NCI-H2196 (cell line): ENCODE measurements around the gene IGDCC3.
A peak's percentile ranks its signal among the peaks of the same experiment; 100 is the strongest.

Experiments
- DNase-seq: peaks from one replicate; lab custom pipeline; 2025; ENCODE audit not compliant: unreplicated experiment; lab: John Stamatoyannopoulos, UW

The IGDCC3 gene

GRCh38 chr15:65377976-65378366 is at the start of gene IGDCC3:
TSS of gene IGDCC3 (minus strand) at chr15:65378002. CDS start at chr15:65377788, 214 bp downstream.
- no peak for DNase-seq

GRCh38 chr15:65426216-65426853 is 48.5 kb upstream of the IGDCC3 start:
- no peak for DNase-seq

DNA sequence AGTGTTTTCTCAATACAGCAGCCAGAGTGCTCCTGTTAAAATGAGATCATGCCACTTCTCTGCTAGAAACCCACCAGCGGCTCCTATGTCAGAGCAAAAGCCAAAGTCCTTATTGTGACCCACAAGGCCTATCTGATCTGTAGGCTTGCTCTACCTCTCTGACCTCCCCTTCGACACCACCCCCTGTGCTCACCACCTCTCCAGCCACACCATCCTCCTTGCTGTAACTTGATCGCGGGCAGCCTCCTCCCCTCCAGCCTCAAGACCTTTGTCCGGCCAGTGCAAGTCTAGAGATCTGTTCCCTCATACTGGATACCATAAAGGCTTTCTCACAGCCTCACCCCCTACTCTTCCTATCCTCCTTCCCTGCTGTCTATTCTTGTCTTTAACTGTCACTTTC is 46.9 kb upstream of the IGDCC3 start:
- no peak for DNase-seq

DNA sequence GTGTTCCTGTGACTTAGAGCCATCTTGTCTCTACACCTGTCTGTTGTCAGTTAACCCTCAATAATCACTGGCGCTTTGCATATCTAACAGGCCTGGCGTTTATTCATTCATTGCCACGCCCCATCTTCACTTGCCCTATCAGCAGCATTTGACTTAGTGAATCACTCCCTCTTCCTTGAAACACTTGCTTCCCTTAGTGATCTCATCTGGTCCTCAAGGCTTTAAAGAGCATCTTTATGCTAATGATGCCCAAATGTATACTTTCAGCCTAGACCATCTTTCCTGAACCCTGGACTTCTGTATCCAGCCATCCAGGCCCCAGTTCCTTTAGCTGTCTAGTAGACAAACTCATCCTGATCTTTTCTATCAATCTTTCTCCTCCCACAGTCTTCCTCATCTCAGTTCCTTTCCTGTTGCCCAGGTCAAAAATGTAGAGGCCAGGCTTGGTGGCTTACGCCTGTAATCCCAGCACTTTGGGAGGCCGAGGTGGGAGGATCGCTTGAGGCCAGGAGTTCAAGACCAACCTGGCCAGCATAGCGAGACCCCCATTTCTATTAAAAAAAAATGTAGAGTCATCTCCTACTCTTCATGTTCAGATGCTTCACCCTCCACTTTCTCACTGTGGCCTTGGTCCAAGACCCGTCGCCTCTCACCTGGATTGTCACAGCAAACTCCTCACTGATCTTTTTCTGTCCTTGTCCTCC is 46.3 kb upstream of the IGDCC3 start:
- DNase-seq: no peak

DNA sequence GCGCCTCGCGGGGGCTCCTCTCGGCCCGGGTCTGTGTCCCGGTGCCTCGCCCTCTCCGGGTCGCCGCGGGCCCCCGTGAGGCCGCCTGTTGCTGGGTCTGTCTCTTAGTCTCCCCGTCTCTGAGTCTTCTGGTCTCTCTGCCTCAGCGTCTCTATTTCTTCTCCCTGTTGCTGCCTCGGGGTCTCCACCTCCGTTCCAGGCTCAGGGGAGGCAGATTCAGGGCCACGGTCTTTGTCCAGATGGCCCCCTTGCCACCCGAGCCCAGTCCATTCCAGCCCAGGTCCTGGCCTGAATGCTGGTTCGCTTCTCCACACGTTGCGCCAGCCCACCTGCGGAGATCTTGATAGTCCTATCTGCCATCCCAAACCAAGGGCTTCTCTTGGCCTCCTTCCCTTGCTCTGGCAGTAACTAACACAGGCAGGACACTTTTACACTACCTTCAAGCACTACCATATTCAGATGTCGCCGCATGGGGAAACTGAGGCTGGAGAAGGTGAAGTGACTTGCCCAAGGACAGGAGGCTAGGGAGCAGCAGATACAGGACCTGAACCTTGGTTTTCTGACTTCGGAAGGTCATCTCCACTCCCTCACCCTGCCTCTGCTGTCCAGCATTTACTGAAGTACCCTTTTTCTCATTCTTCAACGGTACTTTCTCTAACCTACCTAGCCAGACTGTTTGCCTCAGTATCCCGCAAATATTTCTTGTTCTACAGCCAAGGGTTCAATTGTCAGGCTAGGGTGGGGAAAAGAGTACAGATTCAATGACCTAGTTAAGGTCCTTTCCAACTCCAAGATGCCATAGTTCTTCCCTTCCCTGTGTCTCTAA is 45.6 kb upstream of the IGDCC3 start:
- DNase-seq: no peak

GRCh38 chr15:65421360-65422215 is 43.8 kb upstream of the IGDCC3 start:
- DNase-seq: no peak

- DNase-seq: no peak
These were observed 43.2 kb upstream of the IGDCC3 start for GRCh38 chr15:65420975-65421359.

- DNase-seq: no peak
These were observed 40.8 kb upstream of the IGDCC3 start for GRCh38 chr15:65418596-65418995.

DNA sequence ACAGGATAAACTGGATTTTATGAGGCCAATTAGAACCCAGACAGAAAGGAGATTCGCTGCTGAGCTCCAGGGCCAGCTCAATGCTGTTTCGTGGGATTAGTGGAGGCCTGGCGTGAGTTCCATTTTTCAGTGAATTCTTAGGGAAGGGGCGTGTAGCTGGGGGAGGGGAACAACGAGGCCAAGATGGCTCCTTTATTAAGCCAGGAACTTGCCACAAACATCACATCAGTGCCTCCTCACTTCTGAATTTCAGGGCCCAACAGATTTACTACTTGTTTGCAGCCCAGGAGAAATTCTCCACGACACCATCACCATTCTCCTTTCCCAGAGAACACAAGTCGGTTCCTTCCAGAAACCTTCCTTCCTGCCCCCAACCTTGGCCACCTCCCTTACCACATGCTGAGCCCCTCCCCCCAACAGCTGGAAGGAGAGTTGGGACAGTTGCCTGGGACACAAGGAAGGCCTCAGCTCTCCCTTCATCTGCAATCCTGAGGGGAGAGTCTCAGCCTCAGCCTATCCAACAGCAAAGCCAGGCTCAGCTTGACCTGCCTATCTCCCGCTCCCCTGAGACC is 39.1 kb upstream of the IGDCC3 start:
- no peak for DNase-seq

- DNase-seq: peak; percentile 3
These were observed 37.2 kb upstream of the IGDCC3 start for GRCh38 chr15:65414841-65415621.

GRCh38 chr15:65413760-65414144 is 36.0 kb upstream of the IGDCC3 start:
- no peak for DNase-seq

GRCh38 chr15:65413051-65413759 is 35.4 kb upstream of the IGDCC3 start:
- DNase-seq: no peak

DNA sequence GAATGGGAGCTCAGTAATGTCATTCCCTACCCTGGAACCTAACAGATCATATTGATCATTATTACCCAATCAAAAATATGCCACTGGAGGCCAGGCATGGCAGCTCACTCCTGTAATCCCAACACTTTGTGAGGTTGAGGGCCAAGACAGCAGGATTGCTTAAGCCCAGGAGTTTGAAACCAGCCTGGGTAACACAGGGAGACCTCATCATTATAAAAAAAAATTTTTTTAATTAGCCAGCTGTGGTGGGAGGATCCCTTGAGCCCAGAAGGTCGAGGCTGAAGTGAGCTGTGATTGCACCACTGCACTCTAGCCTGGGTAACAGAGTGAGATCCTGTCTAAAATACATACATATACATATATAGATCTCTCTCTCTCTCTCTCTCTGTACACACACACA is 34.8 kb upstream of the IGDCC3 start:
- no peak for DNase-seq

GRCh38 chr15:65411465-65412071 is 33.8 kb upstream of the IGDCC3 start:
- DNase-seq: no peak

DNA sequence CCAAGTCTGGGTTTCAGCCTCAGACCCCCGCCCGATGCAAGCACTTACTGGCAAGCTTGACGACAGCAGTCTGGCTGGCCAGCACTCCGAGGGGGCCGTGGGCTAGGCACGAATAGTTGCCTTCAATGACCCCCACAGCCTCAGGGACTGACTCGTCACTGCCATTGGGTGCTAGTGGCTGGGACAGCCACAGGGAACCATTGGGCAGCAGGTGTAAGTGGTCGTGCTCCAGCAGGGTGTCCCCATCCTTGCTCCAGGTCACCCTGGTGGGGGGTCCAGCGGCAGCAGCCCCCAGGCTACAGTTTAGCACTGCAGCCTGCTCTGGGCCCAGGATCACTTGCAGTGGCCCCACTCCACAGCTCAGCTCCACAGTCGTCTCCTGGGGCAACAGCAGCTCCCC is 33.2 kb upstream of the IGDCC3 start:
- no peak for DNase-seq

- no peak for DNase-seq
These were observed 32.2 kb upstream of the IGDCC3 start for GRCh38 chr15:65410036-65410435.

DNA sequence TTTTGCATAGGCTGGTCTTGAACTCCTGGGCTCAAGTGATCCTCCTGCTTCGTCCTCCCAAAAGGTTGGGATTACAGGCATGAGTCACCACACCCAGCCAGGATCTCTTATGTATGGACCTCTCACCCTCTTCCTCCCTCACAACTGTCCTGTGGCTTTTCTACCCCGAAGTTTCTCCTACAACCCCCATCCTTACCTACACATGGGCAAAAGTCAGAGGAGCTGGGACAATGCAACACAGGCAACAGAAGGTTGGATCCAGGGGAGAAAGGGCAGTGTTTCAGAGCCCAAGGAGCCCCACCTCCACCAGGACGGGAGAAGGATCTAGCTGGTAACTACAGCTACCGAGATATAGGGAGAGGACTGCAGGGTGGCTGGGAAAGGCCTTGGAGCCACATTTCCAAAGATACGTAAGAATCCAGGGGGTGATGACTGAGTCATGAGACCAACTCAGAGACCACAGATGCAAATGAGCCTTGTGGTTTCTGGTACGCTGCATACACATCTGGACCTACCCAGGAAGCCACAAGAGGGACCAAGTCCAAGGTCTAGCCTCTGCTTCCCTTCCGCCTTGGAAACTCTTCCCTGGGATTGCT is 31.3 kb upstream of the IGDCC3 start:
- DNase-seq: no peak

DNA sequence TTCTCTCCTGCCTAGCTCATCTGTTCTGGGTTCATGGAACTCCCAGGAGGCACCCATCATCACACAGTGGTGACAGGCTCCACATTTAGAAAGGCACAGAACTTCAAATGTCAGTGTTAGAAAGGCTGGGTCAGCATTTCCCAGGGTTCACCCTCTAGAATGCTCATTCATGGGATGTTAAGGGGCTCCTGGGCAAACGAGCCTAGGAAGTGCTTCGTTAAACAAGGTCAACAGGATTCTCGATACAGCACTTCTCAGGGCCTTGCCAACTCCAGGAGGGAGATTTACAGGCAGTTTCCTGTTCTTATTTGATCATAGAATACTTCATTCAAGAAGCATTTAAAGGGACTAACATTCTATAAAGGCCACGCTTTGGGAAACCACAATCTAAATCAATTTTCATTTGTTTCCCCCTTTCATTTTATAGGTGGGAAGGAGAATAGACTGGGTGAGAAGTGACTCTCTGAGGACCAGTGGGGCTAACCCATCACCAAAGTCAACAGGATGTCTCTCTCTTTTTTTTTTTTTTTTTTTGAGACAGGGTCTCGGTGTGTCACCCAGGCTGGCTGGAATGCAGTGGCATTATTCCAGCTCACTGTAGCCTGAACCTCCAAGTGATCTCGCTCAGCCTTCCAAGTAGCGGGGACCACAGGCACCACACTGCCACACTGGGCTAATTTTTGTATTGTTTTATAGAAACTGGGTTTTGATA is 30.7 kb upstream of the IGDCC3 start:
- DNase-seq: no peak
